Measurements from ENCODE around the gene SORCS2.

Gene SORCS2

GRCh38 chr4:7261087-7261486 lies 68.7 kb downstream of the SORCS2 start:
- in situ Hi-C loops (cut with MboI; ENCODE audit: low sequenced_read_pairs) = no loop called here

- in situ Hi-C loops (cut with MboI; ENCODE audit: low sequenced_read_pairs) = no loop called here
These were observed 69.2 kb downstream of the SORCS2 start for GRCh38 chr4:7261536-7261935.

DNA sequence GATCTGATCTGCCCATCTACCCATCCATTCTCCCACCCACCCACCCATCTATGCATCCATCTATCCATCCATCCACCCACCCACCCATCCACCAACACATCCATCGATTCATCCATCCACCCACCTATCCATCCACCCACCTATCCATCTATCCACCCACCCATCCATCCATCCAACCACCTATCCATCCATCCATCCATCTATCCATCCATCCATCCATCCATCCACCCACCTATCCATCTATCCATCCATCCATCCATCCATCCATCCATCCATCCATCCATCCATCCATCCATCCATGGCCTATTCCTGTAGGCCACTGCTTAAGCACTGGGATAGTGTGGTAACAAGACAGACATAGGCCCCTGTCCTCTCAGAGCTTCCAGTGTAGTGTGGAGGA lies 69.8 kb downstream of the SORCS2 start:
- in situ Hi-C loops (cut with MboI; ENCODE audit: low sequenced_read_pairs) = no loop called here

DNA sequence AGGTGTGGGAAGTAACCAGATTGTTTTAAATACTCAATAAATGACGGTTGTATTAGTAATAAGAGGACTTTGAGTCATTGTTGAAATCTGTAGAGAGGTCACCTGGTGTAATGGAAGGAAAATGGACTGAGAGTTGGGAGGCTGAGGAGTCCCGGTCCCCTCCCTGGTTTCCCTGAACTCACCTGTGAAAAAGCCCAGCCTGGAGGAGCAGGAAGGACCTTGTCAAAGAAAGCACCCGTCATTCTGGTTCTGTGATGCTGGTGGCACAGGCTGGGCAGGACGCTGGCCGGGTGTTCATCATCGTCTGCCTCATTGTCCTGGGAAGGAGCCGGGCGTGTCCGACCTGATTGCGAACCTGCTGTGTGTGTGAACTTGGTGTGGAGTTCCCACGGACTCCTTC lies 70.8 kb downstream of the SORCS2 start:
- in situ Hi-C loops (cut with MboI; ENCODE audit: low sequenced_read_pairs) = no loop called here

GRCh38 chr4:7264694-7265093 lies 72.4 kb downstream of the SORCS2 start:
- in situ Hi-C loops (cut with MboI; ENCODE audit: low sequenced_read_pairs) = no loop called here

DNA sequence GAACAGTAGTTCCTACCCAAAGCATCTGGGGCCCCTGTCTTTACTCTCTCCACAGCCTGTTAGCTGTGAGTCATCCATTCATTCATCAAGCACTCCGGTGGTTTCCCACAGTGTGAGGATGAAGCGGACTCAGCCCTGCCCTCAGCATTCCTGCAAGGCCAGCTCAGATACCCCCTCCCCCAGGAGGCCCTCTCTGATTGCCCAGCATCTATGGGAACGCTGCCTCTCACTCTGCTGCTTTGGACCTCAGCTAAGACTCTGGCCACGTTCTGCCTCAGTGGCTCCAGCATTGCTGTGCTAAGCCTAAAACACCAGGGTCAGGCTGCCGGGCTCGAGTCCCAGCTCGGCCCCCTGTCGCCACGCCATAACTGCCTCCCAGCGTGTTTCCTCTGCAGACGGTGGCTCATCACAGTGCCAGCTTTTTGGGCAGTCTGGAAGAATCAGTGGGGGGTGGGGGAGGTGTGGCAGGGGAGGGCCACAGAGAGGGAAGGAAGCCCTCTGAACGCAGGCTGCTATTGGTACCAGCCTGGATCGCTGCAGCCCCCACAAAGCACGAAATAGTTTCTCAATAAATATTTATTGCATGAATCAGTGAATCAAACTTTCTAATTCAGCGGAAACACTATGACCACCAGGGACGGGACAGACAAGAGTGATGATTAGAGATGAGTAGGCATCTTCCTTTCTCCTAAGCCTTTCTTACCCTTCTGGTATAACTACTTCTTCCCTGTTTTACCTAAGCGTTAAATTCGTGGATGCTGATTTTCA lies 74.4 kb downstream of the SORCS2 start:
- in situ Hi-C loops (cut with MboI; ENCODE audit: low sequenced_read_pairs) = no loop called here

DNA sequence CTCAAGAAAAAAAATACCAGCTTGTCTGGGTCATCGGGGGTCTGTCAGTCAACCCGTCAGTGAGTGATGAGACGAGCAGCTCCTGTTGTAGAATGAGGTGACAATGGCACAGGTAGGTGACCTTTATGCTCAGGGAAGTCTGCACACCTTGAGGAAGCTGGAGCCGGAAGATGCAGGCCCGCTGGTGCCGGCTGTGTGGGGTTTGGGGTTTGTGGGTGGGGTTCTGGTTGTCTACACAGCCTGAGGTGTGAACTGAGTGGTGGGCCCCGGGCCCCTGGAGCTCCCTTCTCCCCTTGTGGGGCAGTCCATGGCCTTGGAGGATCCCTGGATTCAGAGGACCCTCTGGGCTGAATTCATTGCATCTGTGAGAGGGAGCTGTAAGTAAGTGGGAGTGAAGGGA lies 75.5 kb downstream of the SORCS2 start:
- in situ Hi-C loops (cut with MboI; ENCODE audit: low sequenced_read_pairs) = no loop called here

DNA sequence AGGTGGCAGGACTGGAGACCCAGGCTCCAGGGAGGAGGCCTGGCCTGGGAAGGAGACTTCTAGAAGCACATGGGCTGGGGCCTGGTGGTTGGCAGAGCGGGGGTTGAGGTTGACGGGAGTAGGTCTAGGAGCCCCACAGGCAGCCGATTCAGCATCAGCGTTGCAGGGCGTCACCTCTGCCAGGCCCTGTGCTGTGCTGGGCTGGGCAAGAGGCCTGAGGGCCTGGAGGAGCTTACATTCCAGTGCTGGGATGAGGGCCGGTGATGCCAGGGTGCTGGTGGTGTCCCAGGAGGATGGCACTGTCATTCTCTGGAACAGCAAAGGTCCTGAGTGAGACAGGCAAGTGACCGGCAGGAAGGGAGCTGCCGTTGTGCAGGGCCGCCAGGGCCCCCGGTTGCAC lies 76.6 kb downstream of the SORCS2 start:
- in situ Hi-C loops (cut with MboI; ENCODE audit: low sequenced_read_pairs) = no loop called here

- in situ Hi-C loops (cut with MboI; ENCODE audit: low sequenced_read_pairs) = no loop called here
These were observed 77.8 kb downstream of the SORCS2 start for GRCh38 chr4:7270121-7270520.

DNA sequence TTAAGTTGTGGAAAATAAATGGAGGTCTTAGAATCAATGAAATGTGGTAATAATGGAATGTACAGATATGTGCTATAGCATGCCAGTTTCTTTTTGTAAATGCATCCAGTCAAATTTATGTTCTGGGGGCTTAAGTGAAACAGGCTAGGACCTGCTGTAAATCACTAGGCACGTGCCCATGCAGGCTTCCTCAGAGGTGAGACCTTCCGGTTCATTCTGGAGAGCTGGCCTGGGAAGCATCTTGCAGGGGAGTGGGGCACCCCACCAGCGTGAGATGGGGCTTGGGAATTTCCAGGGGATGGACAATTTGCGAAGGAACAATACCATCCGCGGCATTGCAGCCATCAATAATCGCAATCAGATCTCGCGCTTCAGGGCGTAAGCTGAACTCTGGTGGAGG lies 80.1 kb downstream of the SORCS2 start:
- in situ Hi-C loops (cut with MboI; ENCODE audit: low sequenced_read_pairs) = no loop called here

- in situ Hi-C loops (cut with MboI; ENCODE audit: low sequenced_read_pairs) = no loop called here
These were observed 81.5 kb downstream of the SORCS2 start for GRCh38 chr4:7273738-7274297.

- in situ Hi-C loops (cut with MboI; ENCODE audit: low sequenced_read_pairs) = no loop called here
These were observed 82.7 kb downstream of the SORCS2 start for GRCh38 chr4:7275067-7275466.

DNA sequence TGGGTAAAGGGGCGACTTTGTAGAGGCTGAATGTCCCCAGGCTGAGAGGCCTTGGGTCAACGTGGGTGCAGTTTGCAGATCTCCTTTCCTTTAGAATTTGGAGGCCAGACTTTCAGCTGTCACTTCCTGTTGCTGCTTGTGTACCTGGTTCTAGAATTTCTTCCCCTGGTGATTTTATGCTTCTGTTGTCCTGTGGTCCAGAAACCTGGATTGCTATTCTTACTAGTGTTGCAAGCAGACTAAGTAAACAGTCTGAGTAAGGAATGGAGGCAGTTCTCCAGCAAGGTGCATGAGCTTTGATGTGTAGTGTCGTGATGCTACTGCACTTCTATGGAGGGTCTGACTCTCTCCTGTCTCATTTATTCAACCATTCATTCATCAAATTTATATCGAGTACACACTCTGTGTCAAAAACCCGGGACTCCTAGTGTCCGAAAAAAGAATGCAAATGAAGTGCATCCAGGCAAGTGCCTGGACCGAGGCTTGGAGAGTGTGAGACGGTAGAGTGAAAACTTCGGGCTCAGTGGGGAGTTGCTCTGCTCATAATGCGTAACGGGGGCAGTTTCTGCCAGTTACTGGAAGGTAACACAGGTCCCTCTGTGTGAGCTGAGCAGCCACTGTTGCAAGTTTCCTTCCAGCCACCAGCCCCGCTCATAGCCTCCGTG lies 83.3 kb downstream of the SORCS2 start:
- in situ Hi-C loops (cut with MboI; ENCODE audit: low sequenced_read_pairs) = no loop called here

GRCh38 chr4:7276515-7276914 lies 84.2 kb downstream of the SORCS2 start:
- in situ Hi-C loops (cut with MboI; ENCODE audit: low sequenced_read_pairs) = no loop called here

- in situ Hi-C loops (cut with MboI; ENCODE audit: low sequenced_read_pairs) = no loop called here
These were observed 85.9 kb downstream of the SORCS2 start for GRCh38 chr4:7278071-7278765.

GRCh38 chr4:7278981-7279380 lies 86.6 kb downstream of the SORCS2 start:
- in situ Hi-C loops (cut with MboI; ENCODE audit: low sequenced_read_pairs) = no loop called here

DNA sequence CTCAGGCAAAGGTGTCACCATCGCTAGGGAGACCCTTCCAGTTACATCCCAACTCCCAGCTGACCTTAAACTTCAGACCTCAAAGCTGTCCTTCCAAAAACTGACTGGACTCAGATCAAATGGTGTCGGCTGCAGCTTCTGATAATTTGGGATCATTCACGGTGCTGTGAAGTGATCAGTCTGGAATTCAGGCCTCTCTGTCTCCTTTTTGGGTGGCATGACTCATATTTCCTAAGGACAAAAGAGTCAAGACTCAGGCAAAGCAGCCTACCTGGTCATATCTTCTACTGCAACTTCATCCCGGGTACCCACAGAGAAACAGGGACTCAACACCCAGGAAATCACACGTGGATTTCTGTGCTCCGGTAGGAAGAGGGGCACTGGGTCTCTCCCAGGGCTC lies 87.6 kb downstream of the SORCS2 start:
- in situ Hi-C loops (cut with MboI; ENCODE audit: low sequenced_read_pairs) = no loop called here

DNA sequence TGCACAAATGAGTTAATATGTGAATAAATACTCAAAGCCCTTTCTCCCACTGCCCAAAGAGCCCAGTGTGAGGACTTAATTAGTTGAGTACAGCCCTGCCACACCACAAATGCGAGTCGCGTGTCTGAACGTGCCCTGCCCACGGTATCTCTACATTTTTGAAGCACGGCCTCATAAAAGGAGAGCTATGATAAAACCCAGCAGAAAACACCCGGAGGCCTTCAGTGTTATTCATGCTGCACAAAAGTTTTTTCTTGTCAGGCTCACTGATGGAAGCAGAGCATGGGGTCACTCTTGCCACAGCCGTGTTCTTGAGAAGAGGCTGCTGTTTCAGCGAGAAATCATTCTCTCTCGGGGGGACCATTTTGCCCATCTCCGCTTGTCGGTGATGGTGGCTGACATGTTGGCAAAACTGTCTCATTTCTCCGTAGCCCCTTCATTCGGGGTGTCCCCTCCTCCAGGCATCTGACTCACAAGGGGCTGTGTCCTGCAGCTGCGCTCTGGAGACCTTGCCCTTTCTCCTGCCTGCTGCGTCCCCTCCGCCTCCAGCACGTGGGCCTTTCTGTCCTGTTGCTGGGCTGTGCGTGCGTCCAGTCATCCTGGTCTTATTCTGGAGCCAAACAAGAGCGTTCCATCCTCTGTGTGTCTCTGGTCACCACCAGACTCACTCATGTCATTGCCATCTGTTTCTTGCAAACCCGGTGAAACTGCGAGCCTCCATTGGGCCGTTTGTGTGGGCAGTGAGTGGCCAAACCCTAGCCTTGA lies 88.8 kb downstream of the SORCS2 start:
- in situ Hi-C loops (cut with MboI; ENCODE audit: low sequenced_read_pairs) = no loop called here

GRCh38 chr4:7281691-7282665 lies 89.6 kb downstream of the SORCS2 start:
- in situ Hi-C loops (cut with MboI; ENCODE audit: low sequenced_read_pairs) = no loop called here
